ENCODE measurements around the gene PTGER2. TPM values are rescaled to one million over a fixed set of nuclear protein-coding genes. Genes with fewer than 3 reads are reported as not detected.

The PTGER2 gene
- total RNA-seq, 1 experiment from 2014 or later: 0.57 TPM

- DNase-seq (ENCODE audit: low read depth, low spot score) (no peak), ATAC-seq (no peak)
- ChIA-PET POLR2A (no interaction called here), RAD21 (ENCODE audit: low non-redundant PET in 1 of 2, low total read pairs in 2 of 2, uncharacterized antibody in 2 of 2, unreplicated experiment in 2 of 2) (no interaction called here), CTCF (no interaction called here)
- no TSS peak for BruUV-seq (replicated peaks)
- H3K4me2 ChIP-seq (ENCODE audit: low read length): no peak overlapping the region
- no peaks in the 10 kb centered on the region for H3K9me3 ChIP-seq (ENCODE audit: control insufficient read depth in 1 of 2, insufficient read depth in 1 of 2, low read depth in 1 of 2, low read length in 2 of 2)
- no peak overlapping the region for H2AFZ ChIP-seq (ENCODE audit: low read depth, low read length, poor library complexity, severe bottlenecking)
- no peak for TF ChIP-seq SP1 (IDR thresholded peaks at IDR 0.05; ENCODE audit: low read depth)
- no peak for TF ChIP-seq YY1 (IDR thresholded peaks at IDR 0.05; ENCODE audit: extremely low read depth, insufficient replicate concordance, low read depth, low read length)
- TF ChIP-seq SIN3A (IDR thresholded peaks at IDR 0.05; ENCODE audit: low read depth): no peak
- no peak for TF ChIP-seq CEBPB (IDR thresholded peaks at IDR 0.05; ENCODE audit: low read depth)
- TF ChIP-seq FOSL1 (IDR thresholded peaks at IDR 0.05; ENCODE audit: low read depth): no peak
- TF ChIP-seq ATF3 (IDR thresholded peaks at IDR 0.05): no peak
- TF ChIP-seq SRF (IDR thresholded peaks at IDR 0.05; ENCODE audit: low read depth): no peak
- no peak for TF ChIP-seq CBX3 (IDR thresholded peaks at IDR 0.05; ENCODE audit: low read depth)
- TF ChIP-seq ZNF274 (IDR thresholded peaks at IDR 0.05; ENCODE audit: low read depth, low read length): no peak
- no peak for TF ChIP-seq EZH2phosphoT487 (IDR thresholded peaks at IDR 0.05; ENCODE audit: borderline replicate concordance)
- TF ChIP-seq MAX (IDR thresholded peaks at IDR 0.05): no peak
- H3K79me2 ChIP-seq (ENCODE audit: insufficient read depth, low read length): no peaks in the 10 kb centered on the region
- H3K27ac ChIP-seq (ENCODE audit: low read depth, low read length): no peak overlapping the region
- no peak overlapping the region for H3K9ac ChIP-seq (ENCODE audit: low read length)
- H4K20me1 ChIP-seq (ENCODE audit: insufficient read depth): no peaks in the 10 kb centered on the region
- no peaks in the 10 kb centered on the region for H3K4me1 ChIP-seq (ENCODE audit: control insufficient read depth in 1 of 2, insufficient read depth in 2 of 2, low read length in 2 of 2)
- no peaks in the 10 kb centered on the region for H3K27me3 ChIP-seq (ENCODE audit: insufficient read depth, low read length)
- no peaks in the 10 kb centered on the region for H3K36me3 ChIP-seq (ENCODE audit: control insufficient read depth in 1 of 2, insufficient read depth in 2 of 2, low read length in 2 of 2)
- intact Hi-C loops (cut with micrococcal nuclease): loop anchor here (5.0 to 10.0 kb wide), 2 partner anchors 666 to 748 kb away; no protein-coding TSS in a partner anchor
- H3K9me2 ChIP-seq (ENCODE audit: insufficient read depth): no peaks in the 10 kb centered on the region
- H3K4me3 ChIP-seq (replicated peaks in 1 of 2; ENCODE audit: low read depth in 1 of 2, low read length in 2 of 2): no peak overlapping the region
Observed at GRCh38 chr14:52296378-52296777, 17.7 kb upstream of the PTGER2 start.

GRCh38 chr14:52298795-52299194, 15.3 kb upstream of the PTGER2 start:
- ATAC-seq: no peak
- H3K79me2 ChIP-seq (ENCODE audit: insufficient read depth, low read length): no peaks in the 10 kb centered on the region
- TF ChIP-seq TCF7L2 (IDR thresholded peaks at IDR 0.05; ENCODE audit: borderline replicate concordance, extremely low read depth, insufficient read depth, insufficient read length) (no peak), EZH2phosphoT487 (IDR thresholded peaks at IDR 0.05; ENCODE audit: borderline replicate concordance) (no peak), CTCF (IDR thresholded peaks at IDR 0.05 in 2 of 3, conservative IDR thresholded peaks at IDR 0.05 in 1 of 3; ENCODE audit: borderline replicate concordance in 1 of 3, insufficient read depth in 1 of 3, low read depth in 2 of 3, low read length in 2 of 3) (no peak), EZH2 (IDR thresholded peaks at IDR 0.05) (no peak), POLR2AphosphoS5 (IDR thresholded peaks at IDR 0.05; ENCODE audit: low read depth, low read length) (no peak), SP1 (IDR thresholded peaks at IDR 0.05; ENCODE audit: low read depth) (no peak), EGR1 (IDR thresholded peaks at IDR 0.05; ENCODE audit: low read depth) (no peak), MAX (IDR thresholded peaks at IDR 0.05) (no peak)
- CTCF ChIA-PET: no interaction called here
- H3K9me2 ChIP-seq (ENCODE audit: insufficient read depth): no peaks in the 10 kb centered on the region
- no peaks in the 10 kb centered on the region for H3K9me3 ChIP-seq (ENCODE audit: control insufficient read depth in 1 of 2, insufficient read depth in 1 of 2, low read depth in 1 of 2, low read length in 2 of 2)
- H3K4me1 ChIP-seq (ENCODE audit: control insufficient read depth in 1 of 2, insufficient read depth in 2 of 2, low read length in 2 of 2): no peaks in the 10 kb centered on the region
- no peaks in the 10 kb centered on the region for H3K27me3 ChIP-seq (ENCODE audit: insufficient read depth, low read length)
- H2AFZ ChIP-seq (ENCODE audit: low read depth, low read length, poor library complexity, severe bottlenecking): no peak overlapping the region
- H3K4me3 ChIP-seq (replicated peaks in 1 of 2; ENCODE audit: low read depth in 1 of 2, low read length in 2 of 2): no peak overlapping the region
- H3K36me3 ChIP-seq (ENCODE audit: control insufficient read depth in 1 of 2, insufficient read depth in 2 of 2, low read length in 2 of 2): no peaks in the 10 kb centered on the region
- RAD21 ChIA-PET (ENCODE audit: low non-redundant PET in 1 of 2, low total read pairs in 2 of 2, uncharacterized antibody in 2 of 2, unreplicated experiment in 2 of 2): no interaction called here
- no peak for DNase-seq (ENCODE audit: low read depth, low spot score)
- BruUV-seq (replicated peaks): no TSS peak
- no peak overlapping the region for H3K27ac ChIP-seq (ENCODE audit: low read depth, low read length)
- no peak overlapping the region for H3K9ac ChIP-seq (ENCODE audit: low read length)
- no peak overlapping the region for H3K4me2 ChIP-seq (ENCODE audit: low read length)
- no peaks in the 10 kb centered on the region for H4K20me1 ChIP-seq (ENCODE audit: insufficient read depth)
- intact Hi-C loops (cut with micrococcal nuclease): loop anchor here (1.0 to 10.0 kb wide), 3 partner anchors 176 to 746 kb away; no protein-coding TSS in a partner anchor
- POLR2A ChIA-PET: no interaction called here
